Measurements from ENCODE around the gene PARP3. TPM values are rescaled to one million over a fixed set of nuclear protein-coding genes. Genes with fewer than 3 reads are reported as not detected.

Gene PARP3
- total and polyA plus RNA-seq, 2 of the 8 experiments (the other 6 are each of a cell fraction or from before 2014, with no cell fraction given) = 1.3 to 1.6 TPM

- Histone ChIP-seq H3K14ac (ENCODE audit: insufficient read length) (no peak overlapping the region), H3K79me2 (ENCODE audit: control insufficient read depth in 1 of 2, insufficient read depth in 2 of 2, low read length in 2 of 2) (peaks cover 0 to 30% of the 10 kb centered on the region in 2 experiments; a peak in 3 of 4 replicates), H3K23me2 (ENCODE audit: low read depth, low read length) (peaks cover 7% of the 10 kb centered on the region; the same call in 1 of the 2 replicates), H3K36me3 (ENCODE audit: control insufficient read depth in 2 of 4, insufficient read depth in 4 of 4, low read length in 3 of 4) (peaks cover 26 to 47% (median 41%) of the 10 kb centered on the region in 4 experiments), H3K4ac (replicated peaks; ENCODE audit: insufficient read length, low read depth, low read length) (no peak overlapping the region), H2BK20ac (ENCODE audit: low read length) (no peak overlapping the region), H3K18ac (ENCODE audit: extremely low read depth, low read length) (no peak overlapping the region), H3K9me3 (ENCODE audit: insufficient read depth in 2 of 2, low read depth in 1 of 2, low read length in 1 of 2) (no peaks in the 10 kb centered on the region), H4K8ac (ENCODE audit: extremely low read depth, insufficient read depth, low read length) (no peak overlapping the region; the same call in 1 of the 2 replicates), H3K9ac (replicated peaks in 1 of 4; ENCODE audit: extremely low read depth in 1 of 4, low read depth in 3 of 4, low read length in 3 of 4) (no peak overlapping the region), H2BK120ac (replicated peaks; ENCODE audit: low read depth, low read length) (no peak overlapping the region), H3K4me2 (ENCODE audit: insufficient read depth in 1 of 2, low read depth in 2 of 2, low read length in 2 of 2) (no peak overlapping the region), H4K20me1 (replicated peaks in 1 of 2; ENCODE audit: control insufficient read depth in 1 of 2, insufficient read depth in 2 of 2, low read length in 2 of 2) (peaks cover 3 to 39% of the 10 kb centered on the region in 2 experiments), H2AK5ac (ENCODE audit: low read depth, low read length) (no peak overlapping the region), H2BK5ac (ENCODE audit: low read depth, low read length) (no peak overlapping the region), H3K56ac (replicated peaks; ENCODE audit: insufficient read length, low read depth, low read length) (no peak overlapping the region), H2AFZ (ENCODE audit: low read length) (no peak overlapping the region), H4K5ac (ENCODE audit: insufficient read length, low read depth, low read length) (no peak overlapping the region), H2BK12ac (ENCODE audit: low read depth, low read length) (no peak overlapping the region), H3K4me1 (replicated peaks in 1 of 4; ENCODE audit: control insufficient read depth in 3 of 4, insufficient read depth in 4 of 4, low read length in 3 of 4) (peaks cover 0 to 8% (median 4%) of the 10 kb centered on the region in 4 experiments; a peak in 5 of 7 replicates), H3K4me3 (ENCODE audit: extremely low read depth in 1 of 4, insufficient read depth in 2 of 4, low read depth in 3 of 4, low read length in 4 of 4) (no peak overlapping the region), H3K27ac (ENCODE audit: low read depth, low read length) (no peak overlapping the region), H3K27me3 (replicated peaks in 1 of 4; ENCODE audit: control insufficient read depth in 3 of 4, extremely low read depth in 1 of 4, insufficient read depth in 3 of 4, low read length in 3 of 4) (no peaks in the 10 kb centered on the region), H3K79me1 (ENCODE audit: low read depth, low read length) (peaks cover 12% of the 10 kb centered on the region), H3K23ac (ENCODE audit: insufficient read length) (no peak overlapping the region), H2BK15ac (ENCODE audit: low read length) (no peak overlapping the region), H4K91ac (replicated peaks; ENCODE audit: insufficient read length, low read length) (no peak overlapping the region)
- ChIA-PET CTCF (ENCODE audit: partially characterized antibody) (interaction anchor here (1.1 to 1.4 kb wide), 2 partner anchors 14 to 61 kb away, joined by 3 read pairs; no protein-coding TSS in a partner anchor), POLR2A (ENCODE audit: partially characterized antibody) (interaction anchor here (1.3 to 2.0 kb wide), 4 partner anchors 10 to 59 kb away, joined by 3 to 5 read pairs (median 4); partner anchors contain the start of gene RPL29)
- DNase-seq (ENCODE audit: low read depth in 1 of 2, low spot score in 2 of 2) (no peak), FAIRE-seq (no peak)
- TF ChIP-seq SRF (IDR thresholded peaks at IDR 0.05; ENCODE audit: low read depth, low read length) = no peak
- no peak for TF ChIP-seq RFX5 (IDR thresholded peaks at IDR 0.05; ENCODE audit: borderline replicate concordance, low read depth, low read length)
- TF ChIP-seq CTCF (IDR thresholded peaks at IDR 0.05; ENCODE audit: control extremely low read depth in 1 of 3, insufficient read depth in 1 of 3, low read depth in 1 of 3, low read length in 3 of 3) = no peak
- TF ChIP-seq ATF2 (IDR thresholded peaks at IDR 0.05; ENCODE audit: low read length) = no peak
- no peak for TF ChIP-seq POLR2AphosphoS5 (IDR thresholded peaks at IDR 0.05; ENCODE audit: low read depth, low read length)
- no peak for TF ChIP-seq SIX5 (IDR thresholded peaks at IDR 0.05; ENCODE audit: low read depth, low read length)
- TF ChIP-seq ASH2L (IDR thresholded peaks at IDR 0.05; ENCODE audit: low read length) = no peak
- no peak for TF ChIP-seq SP2 (IDR thresholded peaks at IDR 0.05; ENCODE audit: low read length)
- WGBS, 2 experiments (ENCODE audit: extremely low coverage in 1 of 2, insufficient coverage in 1 of 2, insufficient read length in 1 of 2, insufficient replicate concordance in 2 of 2, low coverage in 1 of 2, low lambda C conversion rate in 2 of 2, missing lambda C conversion rate in 1 of 2) = 95% methylated on average over 9 of the region's 9 CpGs; no CpG with 5 or more reads in 1 of the 2 experiments
These were observed 5.1 kb upstream of the PARP3 start for GRCh38 chr3:51937014-51937413.
